Activated T-cell treated with anti-CD3 and anti-CD28 coated beads, Interleukin-2, amount 50 U/mL, for 1 hour (primary cell): Measurements from ENCODE around the gene SCML2.
"Not testable (repeated sequence)": the region's sequence is repeated elsewhere in the genome, so short reads cannot be mapped to it uniquely, and the experiment has no call there.

Experiments
- DNase-seq: peaks from one replicate; pipeline ENCODE4 v3.0.0-alpha.2; 2020

Gene SCML2

DNA sequence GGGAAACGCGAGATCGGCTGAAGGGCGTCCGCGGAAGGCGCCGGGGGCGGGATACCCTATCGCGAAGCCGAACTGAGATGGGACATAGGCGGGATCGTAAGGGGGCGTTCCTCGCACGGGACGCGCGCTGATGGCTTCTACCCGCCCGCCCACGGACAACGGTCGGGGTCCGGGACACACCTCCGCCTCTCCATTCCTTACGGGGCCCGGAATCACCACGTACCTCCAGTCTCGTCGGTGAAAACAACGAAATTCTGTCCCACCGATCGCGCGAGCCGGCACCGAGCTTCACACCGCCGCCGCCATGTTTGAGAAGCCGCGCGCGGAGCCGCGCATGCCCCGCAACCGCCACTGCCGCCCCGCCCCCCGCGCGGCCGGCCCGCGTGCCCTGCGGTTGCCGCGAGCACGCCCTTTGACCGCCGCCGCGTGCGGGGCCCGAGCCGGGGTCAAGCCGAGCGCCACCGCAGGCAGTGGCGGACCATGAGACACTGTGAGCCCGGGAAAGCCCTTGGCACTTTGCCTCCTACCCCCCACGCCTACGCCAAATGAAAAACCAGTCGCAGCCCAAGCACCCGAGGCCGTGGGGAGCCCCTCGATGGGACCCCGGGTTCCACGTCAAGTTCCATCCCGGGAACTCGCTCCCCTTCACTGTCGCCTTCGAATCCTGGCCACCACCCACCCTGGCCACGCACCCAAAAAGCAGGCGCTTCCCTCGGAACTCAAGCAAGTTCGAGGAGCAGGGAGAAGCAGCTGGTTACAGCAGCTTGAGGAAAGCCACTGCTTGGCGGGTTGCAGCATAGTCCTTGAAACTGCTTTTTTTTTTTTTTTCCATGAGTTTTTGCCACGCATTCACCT, at the start of gene SCML2:
Gene SCML2 (minus strand): TSS at position 320 of the 855 bp plus-strand sequence. CDS start 20,617 bp downstream, outside the sequence.
- DNase-seq = peak; percentile 47

DNA sequence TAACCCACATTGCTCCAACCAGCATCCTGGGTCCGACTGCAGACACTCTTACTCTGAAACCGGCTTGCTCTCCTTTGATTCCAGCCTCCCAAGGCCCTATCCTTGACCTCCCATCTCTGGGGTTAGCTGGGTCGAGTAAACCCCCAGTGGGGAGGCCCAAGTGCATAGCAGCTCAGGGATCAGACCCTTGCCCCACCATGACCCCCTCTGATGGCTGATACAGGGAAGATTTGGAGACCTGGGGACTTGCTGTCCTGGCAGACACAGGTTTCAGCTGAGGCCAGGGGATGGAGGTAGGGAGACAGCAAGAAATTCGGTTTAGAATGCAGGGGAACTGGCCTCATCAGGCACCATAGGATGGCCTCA, 47.3 kb upstream of the SCML2 start:
- DNase-seq = no peak

DNA sequence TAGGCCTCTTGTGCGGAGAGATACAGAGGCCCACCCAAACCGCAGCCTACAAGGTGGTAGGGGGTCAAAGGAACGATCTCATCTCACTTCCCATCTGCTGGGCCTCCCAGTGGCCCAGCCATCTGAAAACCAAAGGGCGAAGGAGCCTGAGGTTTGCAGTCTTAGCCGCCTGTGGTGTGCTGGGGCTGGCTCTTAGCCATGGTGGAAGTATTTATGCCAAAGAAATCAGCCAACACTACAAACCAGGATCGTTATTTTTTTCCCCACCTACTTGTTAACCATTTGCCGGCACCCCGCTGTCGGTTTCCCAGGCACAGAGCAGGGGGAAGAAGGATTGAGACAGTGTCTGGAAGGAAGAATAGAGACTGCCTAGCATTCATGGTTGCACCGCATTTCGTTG, 40.0 kb upstream of the SCML2 start:
- DNase-seq = no peak

DNA sequence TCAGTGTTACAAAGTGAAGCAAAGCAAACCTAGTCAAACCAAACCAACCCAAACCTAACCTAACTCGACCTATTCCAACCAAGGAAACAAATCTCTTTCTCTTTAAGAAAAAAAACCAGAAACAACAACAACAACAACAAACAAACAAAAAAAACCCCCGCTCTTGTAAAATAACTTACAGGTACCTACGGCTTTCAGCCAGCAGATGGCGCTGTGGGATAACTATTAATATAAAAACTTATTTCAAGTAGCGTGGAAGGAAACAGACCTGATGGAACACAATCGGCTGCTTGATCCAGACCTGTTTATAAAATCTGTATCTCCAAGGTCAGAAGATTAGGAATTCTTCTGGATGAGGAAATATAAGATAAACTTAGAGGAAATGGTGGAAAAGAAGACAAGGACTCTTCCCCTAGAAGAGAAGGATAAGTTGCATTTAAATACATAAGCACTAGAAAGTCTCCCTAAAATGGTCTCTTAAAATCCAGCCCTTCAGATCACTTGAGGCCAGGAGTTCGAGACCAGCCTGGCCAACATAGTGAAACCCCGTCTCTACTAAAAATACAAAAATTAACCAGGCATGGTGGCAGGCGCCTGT, 36.6 kb upstream of the SCML2 start:
- peak; percentile 61 for DNase-seq

DNA sequence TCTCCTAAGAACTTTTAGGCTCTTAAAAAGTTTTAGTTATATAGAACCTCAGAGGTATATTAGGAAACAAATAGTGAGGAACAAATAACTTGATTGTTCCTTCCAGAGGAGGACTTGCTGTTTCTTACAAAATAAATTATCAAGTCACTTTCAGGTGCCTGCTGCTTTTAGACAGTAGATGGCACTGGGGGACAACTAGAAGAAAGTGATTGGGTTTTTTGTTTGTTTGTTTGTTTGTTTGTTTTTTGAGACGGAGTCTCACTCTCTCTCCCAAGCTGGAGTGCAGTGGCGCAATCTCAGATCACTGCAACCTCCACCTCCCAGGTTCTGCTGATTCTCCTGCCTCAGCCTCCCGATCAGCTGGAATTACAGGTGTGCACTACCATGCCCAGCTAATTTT, 35.5 kb upstream of the SCML2 start:
- DNase-seq = no peak

DNA sequence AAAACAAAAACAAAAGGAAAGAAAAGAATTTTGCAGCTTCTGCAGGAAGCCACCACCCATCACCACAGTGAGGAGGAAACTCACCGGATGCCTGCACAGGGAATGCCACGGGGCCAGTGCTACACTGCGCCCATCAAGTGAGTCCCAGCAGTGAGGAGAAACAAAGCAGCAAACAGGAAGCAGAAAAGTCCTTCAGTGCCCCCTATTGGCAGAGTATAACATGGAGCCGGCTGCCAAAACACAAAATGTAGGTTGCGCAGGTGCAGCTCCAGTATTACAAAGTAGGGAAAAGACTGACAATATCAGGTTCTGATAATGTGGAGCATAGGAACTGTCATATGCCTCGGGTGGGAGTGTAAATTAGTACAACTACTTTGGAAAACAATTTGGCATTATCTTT, 23.3 kb upstream of the SCML2 start:
- no peak for DNase-seq

DNA sequence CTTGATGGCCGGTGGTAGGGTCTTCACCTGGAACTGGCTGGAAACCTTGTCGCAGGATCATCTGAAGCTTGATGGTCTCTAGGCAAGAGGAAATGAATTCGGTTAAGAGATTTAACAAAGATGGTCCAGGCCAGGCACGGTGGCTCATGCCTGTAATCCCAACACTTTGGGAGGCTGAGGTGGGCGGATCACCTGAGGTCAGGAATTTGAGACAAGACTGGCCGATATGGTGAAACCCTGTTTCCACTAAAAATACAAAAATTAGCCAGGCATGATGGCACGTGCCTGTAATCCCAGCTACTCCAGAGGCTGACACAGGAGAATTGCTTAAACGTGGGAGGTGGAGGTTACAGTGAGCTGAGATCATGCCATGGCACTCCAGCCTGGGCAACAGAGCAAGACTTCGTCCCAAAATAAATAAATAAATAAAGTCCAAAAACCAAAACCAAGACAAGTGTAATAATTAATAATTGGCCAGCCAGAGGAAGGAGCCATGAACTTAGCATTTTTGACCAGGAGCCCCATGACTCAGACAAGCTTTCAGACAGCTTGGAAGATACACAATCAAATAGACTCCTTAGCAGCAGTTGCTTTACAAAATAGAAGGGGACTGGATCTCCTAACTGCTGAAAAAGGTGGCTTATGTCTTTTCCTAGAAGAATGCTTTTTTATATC, 20.8 kb upstream of the SCML2 start:
- not testable (repeated sequence) for DNase-seq

DNA sequence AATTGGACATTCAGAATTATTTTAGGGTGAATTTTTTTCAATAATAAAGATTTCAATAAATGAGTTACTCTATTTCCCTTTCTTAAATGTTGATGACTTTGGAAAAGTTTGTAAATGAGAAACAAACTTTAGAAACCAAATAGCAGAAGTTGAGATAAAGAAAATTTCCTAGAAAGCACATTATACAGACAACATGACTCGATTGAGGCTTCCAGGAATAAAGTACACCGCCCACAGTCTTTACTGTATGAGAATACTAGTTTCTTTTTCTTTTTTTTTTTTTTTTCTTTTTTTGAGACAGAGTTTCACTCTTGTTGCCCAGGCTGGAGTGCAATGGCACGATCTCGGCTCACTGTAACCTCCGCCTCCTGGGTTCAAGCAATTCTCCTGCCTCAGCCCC, 14.6 kb upstream of the SCML2 start:
- DNase-seq = not testable (repeated sequence)

DNA sequence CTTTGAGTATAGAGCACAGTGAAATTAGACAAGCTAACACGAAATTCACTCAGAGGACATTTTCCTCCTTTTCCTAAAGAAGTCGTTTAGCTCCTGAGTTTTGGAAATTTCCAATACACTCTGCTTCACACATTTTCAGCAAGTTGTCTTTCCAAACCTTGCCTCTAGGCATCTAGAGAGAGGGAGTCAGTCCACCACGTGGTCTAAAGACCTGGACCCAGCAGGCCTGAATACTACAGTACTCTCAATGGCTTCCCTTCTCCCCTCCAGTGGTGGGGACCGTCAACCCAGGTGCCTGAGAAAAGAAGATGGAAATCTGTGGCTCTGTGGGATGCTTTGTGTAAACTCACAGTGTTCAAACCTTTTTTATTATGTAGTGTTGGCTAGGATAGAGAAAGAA, 13.9 kb upstream of the SCML2 start:
- no peak for DNase-seq

DNA sequence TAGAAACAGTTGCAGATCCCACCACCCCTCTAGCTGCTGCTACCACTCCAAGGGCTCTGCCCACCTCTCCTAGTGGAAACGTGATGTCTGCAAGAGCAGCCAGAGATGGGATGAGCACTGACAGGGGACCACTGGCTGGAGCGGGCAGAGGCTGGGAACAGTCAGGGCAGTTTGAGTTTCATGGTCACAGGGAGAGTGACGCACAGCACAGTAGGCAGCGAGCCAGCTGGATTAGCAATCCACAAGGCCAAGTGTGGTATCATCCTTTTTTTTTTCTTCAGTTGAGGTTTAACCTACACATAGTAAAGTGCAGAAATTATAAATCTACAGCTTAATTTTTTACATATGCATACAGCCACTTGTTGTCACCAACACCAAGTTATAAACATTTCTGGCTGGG, 6.4 kb upstream of the SCML2 start:
- DNase-seq = no peak

DNA sequence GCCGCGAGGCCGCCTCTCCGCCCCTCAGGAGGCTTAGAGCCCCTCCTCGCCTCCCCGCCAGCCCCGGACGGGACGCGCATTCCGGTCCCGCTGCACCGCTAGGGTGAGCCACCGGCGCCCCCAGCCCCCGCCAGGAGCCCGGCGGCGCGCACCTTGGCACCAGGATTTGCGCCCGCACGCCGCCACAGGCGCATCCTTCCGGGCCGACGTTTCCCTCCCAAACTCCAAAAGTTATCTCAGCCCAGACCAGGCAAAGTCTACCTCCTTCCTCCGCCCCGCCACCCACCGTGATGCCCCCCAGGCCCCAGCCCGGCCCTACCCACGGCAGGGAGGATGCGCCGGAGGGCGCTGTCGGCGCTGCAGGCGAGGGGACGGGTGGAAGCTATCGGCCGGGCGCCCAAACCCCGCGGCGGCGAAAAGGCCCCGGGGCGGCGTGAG, 538 bp downstream of the SCML2 start:
- DNase-seq = peak; percentile 38

DNA sequence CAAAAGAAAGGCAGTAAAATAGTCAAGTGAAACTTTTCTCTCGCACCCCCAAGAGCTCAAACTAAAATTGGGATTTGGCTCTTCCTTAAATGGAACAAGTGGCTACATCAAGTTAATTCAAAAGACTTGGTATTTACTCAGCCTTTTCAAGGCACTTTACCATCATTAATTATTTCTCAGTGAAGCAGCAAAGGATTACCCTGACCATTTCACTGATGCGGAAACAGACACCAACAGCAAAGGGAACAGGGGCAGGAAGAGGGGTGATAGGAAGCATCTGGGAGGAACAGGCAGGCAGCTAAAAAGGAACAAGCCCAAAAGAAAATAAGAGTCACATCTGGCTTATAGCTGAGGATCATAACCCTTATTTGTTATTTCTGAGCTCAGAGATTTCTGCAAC, 2.7 kb downstream of the SCML2 start:
- no peak for DNase-seq

DNA sequence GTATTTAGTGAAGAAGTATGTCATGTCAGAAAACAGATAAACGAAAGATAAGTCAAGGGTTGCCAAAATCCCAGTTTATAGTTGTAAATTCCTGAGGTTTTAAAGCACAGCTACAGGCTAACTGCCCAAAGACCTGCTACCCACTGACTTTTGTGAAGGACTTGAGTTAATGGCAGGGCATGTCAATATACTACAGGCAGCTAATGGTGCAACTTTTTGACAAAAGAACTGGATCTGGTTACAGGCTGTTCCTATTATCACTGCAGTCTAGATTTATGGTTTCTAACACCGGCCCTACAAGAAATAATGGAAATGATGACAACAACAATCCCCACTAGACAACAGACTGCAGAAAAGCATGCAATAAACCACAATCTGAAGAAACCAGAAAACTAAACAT, 6.4 kb downstream of the SCML2 start:
- DNase-seq = no peak

DNA sequence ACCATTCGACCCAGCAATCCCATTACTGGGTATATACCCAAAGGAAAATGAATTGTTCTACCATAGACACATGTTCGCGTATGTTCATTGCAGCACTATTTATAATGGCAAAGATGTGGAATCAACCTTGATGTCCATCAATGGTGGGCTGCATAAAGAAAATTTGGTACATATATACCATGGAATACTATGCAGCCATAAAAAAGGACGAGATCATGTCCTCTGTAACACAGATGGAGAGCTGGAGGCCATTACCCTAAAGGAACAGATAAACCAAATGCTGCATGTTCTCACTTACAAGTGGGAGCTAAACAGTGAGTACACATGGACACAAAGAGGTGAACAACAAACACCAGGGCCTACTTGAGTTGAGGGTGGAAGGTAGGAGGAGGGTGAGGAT, 45.1 kb downstream of the SCML2 start:
- DNase-seq = no peak

DNA sequence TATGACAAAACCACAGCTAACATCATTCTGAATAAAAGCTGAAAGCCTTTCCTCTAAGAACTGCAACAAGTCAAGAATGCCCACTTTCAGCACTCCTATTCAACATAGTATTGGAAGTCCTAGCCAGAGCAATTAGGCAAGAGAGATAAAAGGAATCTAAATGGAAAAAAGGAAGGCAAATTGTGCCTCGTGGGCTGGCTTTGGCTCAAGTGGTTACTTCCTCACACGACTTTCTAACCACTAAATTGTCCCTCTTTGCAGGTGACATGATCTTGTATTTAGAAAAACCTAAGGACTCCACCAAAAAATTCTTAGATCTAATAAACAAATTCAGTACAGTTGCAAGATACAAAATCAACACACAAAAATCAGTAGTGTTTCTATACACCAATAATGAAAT, 57.2 kb downstream of the SCML2 start:
- DNase-seq = no peak

DNA sequence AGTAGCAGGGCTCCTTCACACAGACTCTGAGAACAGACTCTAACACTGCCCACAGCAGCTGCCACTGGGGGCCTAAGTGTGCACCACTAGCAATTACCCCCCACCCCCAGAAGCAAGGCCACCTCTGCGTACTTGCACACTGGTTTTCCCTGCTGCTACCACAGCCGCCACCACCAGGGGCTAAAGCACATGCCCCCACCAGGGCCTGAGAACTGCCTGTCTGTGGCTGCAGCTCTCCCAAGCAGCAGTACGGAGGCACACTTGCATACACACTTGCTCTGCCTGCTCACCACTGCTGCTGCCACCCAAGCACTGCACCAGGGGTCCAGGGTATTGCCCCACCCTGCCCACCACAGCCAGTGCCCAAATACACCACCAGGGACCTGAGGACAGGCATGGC, 59.6 kb downstream of the SCML2 start:
- DNase-seq = no peak

DNA sequence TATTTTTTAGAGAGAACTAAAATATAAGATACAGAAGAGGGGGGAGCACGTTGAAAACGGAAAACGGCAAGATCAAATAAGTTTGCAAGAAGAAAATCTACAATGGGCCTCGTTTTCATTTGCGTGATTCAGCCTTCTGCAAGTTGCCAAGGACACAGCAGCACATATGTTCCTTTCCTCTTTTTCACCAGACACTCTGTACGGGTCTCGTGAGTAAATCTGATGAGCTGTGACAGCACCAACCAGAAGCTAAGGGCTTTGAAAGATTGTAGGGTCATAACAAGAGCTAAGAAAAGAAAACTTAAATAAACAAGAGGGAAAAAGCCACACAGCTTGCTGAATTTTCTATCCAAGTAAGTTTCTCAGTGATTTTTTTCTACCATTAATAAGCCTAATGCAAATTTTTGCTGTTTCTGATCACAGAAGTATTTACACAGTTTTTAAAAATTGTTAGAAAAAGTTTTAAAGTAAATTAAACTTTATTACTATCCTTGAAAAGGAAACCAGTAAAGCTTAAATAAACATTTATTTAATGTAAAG, 63.4 kb downstream of the SCML2 start:
- DNase-seq = no peak

DNA sequence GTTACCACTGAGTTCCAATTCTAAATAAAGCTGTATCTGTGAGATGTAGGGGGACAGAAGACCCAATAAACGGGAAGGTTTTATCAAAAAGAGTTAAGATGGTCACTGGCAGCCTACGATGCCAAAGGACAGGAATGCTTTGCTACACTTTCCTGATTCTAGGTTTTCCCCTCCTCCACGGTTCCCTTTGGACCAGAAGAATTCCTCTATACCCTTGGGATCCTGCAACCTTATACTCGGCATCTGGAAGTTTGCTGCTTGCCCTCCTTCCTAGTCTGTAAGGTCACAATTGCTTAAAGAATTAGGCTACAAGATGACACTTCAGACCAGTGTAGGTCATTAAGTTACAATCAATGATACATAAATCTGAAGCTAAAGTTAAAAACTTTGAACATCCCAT, 64.3 kb downstream of the SCML2 start:
- DNase-seq = no peak

DNA sequence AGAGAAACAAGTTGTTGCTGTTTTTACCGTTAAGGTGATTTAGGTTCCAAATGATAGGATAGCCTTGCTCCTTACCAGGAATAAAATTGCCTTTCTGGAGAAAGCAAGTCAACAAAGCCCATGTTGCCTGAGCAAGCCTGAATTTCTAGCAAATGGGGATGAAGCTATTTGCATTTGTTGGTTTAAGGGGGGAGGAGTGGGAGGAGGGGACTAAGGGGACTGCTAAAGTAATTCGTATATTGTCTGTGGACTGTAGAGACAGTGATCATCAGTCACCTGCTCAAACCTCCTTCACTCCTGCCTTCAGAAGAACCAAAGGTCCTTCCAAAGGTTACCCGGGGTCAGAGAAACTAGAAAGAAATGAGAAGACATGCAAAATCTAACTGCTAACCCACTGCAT, 65.8 kb downstream of the SCML2 start:
- DNase-seq = no peak

DNA sequence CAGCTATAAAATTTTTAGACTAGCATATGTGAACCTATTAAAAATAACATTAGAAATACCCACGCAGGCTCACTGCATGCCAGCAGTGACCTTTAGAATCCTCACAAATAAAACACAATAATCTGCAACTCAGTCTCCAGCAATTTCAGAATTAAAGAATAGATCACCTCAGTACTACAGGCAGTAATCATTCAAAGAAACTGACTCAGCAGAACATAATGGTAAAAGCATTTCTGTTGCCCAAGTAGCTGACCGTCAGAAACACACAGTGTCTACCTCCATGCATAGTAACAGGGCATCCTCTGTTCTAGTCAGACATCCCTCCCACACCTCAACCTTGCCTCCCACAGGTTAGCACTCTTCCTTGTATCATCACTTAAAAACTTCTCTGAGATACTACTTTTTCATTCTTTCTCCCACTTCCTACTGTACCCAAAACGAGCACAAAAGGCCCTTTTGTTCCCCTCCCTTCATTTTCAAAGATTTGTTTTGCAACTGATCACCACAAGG, 68.1 kb downstream of the SCML2 start:
- no peak for DNase-seq

DNA sequence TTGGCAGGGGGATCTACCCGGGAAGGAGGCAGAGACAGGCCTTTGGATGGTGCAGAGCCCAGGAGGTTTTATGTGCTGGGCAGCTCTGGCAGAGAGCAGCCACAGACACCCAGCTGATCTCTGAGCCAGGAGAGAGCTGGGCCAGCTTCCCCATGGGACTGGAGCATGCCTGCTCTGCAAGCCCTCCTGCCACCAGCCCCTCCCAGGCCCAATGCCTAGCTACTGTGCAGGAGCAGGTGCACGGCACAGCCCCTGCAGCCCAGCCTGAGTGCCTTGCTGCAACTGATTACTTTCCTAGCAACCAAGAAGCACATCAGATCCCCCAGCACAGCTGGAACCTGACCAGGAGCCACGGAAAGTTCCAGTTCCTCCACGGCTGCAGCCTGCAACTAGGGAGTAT, 76.0 kb downstream of the SCML2 start:
- no peak for DNase-seq

DNA sequence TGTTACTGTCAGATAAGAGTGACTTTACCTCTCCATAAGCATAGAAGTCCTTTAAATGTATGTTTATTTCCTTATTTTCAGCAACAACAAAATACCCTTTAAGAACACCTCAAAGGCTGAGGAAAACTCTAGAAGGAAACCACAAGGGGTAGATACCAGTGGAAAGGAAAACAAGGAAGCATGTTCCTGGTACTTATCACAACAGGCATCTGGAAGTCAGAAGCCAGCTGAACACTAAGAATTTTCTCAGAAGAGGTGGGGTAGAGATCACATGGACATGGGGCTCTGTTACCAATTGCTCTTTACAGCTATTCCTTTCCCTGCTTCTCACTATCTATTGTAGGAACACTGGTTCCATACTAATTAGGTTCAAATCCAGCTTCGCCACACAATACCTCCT, 82.3 kb downstream of the SCML2 start:
- DNase-seq = no peak

DNA sequence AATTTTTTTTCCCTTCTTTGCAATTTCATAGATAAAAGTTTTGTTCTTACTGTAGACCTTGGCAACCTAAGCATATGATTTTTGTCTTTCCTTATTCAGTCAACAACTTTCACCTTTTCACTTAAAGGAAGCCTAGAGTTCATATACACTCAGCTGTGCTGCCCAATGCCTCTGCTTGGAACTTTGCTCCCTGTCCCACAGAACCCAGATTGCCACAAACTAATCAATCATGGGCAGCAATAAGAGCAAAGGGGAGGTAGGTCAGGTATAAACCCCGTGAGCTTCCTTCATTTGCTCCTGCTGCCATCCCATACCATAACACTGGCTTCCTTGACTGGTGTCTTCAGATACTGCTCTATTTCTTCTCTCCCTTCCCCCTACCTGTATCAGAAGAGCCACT, 82.8 kb downstream of the SCML2 start:
- DNase-seq = no peak

DNA sequence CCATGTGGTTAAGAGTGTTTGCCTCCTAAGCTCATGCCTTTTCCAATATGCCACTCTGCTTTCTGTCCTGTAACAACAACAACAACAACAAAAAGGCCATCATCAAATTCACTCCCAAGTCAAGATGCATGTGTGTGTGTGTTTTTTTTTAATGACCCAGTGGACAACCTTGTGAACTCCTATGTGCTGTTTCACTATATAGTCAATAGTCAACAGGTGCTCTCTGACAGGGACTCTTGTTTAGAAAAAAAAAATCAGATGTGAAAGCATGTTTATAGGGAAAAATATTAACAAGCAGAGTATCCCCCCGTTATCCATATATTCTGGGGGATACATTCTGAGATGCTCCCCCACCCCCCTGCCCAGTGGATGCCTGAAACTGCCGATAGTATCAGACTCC, 83.2 kb downstream of the SCML2 start:
- no peak for DNase-seq
